Glutamatergic neuron (in vitro differentiated cells): Measurements from ENCODE around the gene RUFY1. TPM values are rescaled to one million over a fixed set of nuclear protein-coding genes. Genes with fewer than 3 reads are reported as not detected.
A peak's percentile ranks its signal among the peaks of the same experiment; 100 is the strongest.

Experiments used
- DNase-seq: peaks from one replicate; pipeline ENCODE4 v3.0.0; 2022
- H3K27ac Mint-ChIP-seq: one replicate; pipeline ENCODE4 v1.8.0; 2020; ENCODE audit warnings: mild to moderate bottlenecking, mixed read lengths, inconsistent platforms; ENCODE audit not compliant: unreplicated experiment
- H3K27me3 Mint-ChIP-seq: one replicate; pipeline ENCODE4 v1.8.0; 2020; ENCODE audit warnings: mild to moderate bottlenecking, moderate library complexity, mixed read lengths, inconsistent platforms; ENCODE audit not compliant: unreplicated experiment
- H3K36me3 Mint-ChIP-seq: one replicate; pipeline ENCODE4 v1.8.0; 2020; ENCODE audit warnings: mild to moderate bottlenecking, mixed read lengths, inconsistent platforms; ENCODE audit not compliant: unreplicated experiment
- H3K4me1 Mint-ChIP-seq: one replicate; pipeline ENCODE4 v1.8.0; 2020; ENCODE audit warnings: mild to moderate bottlenecking, low read depth, mixed read lengths, inconsistent platforms; ENCODE audit not compliant: unreplicated experiment
- H3K4me3 Mint-ChIP-seq: one replicate; pipeline ENCODE4 v1.8.0; 2020; ENCODE audit warnings: mild to moderate bottlenecking, mixed read lengths, inconsistent platforms; ENCODE audit not compliant: unreplicated experiment
- H3K9me3 Mint-ChIP-seq: one replicate; pipeline ENCODE4 v1.8.0; 2020; ENCODE audit warnings: mild to moderate bottlenecking, moderate library complexity, mixed read lengths, inconsistent platforms; ENCODE audit not compliant: unreplicated experiment
- total RNA-seq: library from RNA; stranded (reverse); fragmentation: NEBNext Ultra II Directional; extraction: Animal tissue kit (Norgen Biotek cat#: 25700); gene quantifications from one replicate; pipeline ENCODE4 v1.2.1, GENCODE V29; 2021; ENCODE audit not compliant: unreplicated experiment
- TF ChIP-seq, protein P1 (sequence below): fragments of 200-600 bp; sonication (generic); IDR thresholded peaks from one replicate; pipeline ENCODE4 v1.5.0; 2021; ENCODE audit not compliant: partially characterized antibody, unreplicated experiment

RUFY1 gene
- total RNA-seq, 1 donor from 2014 or later, result 30.4 TPM

DNA sequence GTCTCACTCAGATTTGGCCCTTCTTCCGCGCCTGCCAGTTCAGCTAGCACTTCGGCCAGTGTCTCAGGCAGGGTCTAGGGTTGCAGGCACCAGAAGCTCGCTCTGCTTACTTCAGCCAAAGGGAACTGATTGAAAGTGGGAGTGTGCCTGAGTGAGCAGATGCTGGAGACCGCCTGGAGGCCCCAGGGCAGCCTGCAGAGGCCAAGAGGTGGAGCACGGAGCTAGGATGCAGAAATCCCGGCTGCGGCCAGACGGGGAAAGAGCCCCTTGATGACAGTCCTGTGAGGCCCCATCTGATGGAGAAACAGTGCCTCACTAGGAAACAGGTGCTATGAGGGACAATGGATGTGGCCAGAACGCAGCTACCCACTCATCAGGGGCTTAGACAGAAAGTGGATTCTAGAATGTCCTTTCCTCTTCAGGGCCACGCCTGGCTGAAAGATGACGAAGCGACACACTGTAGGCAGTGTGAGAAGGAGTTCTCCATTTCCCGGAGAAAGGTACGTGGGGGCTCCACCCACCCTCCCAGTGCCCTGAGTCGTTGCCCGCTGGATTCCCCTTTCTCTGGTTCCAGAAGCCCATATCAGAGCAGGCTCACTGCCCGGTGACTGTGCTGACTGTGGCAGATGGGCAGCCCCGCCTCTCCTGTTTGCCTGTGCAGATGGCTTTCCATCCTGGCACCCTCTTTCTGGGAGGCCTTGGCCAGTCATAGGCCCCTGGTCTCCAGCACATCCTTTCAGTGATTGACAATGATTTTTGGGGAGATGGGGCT, 57.0 kb downstream of the RUFY1 start:
- Mint-ChIP-seq H3K27ac (peak overlapping the region; percentile 94), H3K36me3 (peaks cover 5% of the 10 kb centered on the region), H3K27me3 (peaks cover 24% of the 10 kb centered on the region), H3K4me3 (peak overlapping the region; percentile 55), H3K9me3 (peaks cover 39% of the 10 kb centered on the region), H3K4me1 (peaks cover 56% of the 10 kb centered on the region)
- peak; percentile 80 for DNase-seq
- TF ChIP-seq, protein P1, sequence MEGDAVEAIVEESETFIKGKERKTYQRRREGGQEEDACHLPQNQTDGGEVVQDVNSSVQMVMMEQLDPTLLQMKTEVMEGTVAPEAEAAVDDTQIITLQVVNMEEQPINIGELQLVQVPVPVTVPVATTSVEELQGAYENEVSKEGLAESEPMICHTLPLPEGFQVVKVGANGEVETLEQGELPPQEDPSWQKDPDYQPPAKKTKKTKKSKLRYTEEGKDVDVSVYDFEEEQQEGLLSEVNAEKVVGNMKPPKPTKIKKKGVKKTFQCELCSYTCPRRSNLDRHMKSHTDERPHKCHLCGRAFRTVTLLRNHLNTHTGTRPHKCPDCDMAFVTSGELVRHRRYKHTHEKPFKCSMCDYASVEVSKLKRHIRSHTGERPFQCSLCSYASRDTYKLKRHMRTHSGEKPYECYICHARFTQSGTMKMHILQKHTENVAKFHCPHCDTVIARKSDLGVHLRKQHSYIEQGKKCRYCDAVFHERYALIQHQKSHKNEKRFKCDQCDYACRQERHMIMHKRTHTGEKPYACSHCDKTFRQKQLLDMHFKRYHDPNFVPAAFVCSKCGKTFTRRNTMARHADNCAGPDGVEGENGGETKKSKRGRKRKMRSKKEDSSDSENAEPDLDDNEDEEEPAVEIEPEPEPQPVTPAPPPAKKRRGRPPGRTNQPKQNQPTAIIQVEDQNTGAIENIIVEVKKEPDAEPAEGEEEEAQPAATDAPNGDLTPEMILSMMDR, result no peak

DNA sequence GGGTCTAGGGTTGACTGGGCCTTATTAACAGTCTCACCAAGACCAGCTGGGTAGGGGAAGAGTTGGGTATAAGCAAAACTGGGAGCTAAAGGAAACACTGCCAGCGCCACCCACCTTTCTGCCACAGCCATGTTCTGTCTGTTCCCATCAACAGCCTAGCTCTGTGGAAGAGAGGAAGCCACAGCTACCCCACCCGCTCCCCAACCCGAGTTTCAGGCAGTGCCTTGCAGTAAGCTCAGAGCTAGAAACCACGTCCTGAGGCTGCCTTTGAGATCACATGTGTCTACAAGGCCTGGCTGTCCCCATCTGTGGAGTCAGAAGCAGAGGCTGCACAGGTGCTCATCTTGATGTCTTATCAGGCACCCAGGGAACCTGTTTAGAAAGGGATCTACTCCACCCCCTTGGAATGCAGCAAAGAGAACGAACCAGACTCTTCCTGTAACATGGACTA, 57.8 kb downstream of the RUFY1 start:
- Mint-ChIP-seq H3K27ac (peak overlapping the region; percentile 94), H3K9me3 (peaks cover 39% of the 10 kb centered on the region), H3K36me3 (peaks cover 5% of the 10 kb centered on the region), H3K4me3 (peak overlapping the region; percentile 55), H3K27me3 (peaks cover 24% of the 10 kb centered on the region), H3K4me1 (peaks cover 58% of the 10 kb centered on the region)
- TF ChIP-seq, protein P1, result no peak
- DNase-seq, result no peak

DNA sequence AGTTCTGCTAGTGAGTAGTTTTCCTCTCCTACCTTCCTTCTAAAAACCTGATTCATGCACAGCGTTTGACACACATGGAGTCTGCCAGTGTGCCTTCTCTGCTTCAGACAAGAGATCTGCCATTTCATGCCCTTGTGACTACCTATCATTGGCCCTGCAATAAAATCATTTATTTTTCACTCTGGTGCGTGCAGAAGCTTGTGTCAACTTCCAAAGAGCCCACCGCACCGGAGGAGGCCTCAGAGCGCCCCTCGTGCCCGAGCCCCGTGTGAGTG, 59.4 kb downstream of the RUFY1 start:
- Mint-ChIP-seq H3K9me3 (peaks cover 37% of the 10 kb centered on the region), H3K27me3 (peaks cover 29% of the 10 kb centered on the region), H3K36me3 (peaks cover 5% of the 10 kb centered on the region), H3K4me3 (peak overlapping the region; percentile 64), H3K4me1 (peaks cover 62% of the 10 kb centered on the region), H3K27ac (peak overlapping the region; percentile 94)
- TF ChIP-seq, protein P1, result no peak
- DNase-seq, result no peak

DNA sequence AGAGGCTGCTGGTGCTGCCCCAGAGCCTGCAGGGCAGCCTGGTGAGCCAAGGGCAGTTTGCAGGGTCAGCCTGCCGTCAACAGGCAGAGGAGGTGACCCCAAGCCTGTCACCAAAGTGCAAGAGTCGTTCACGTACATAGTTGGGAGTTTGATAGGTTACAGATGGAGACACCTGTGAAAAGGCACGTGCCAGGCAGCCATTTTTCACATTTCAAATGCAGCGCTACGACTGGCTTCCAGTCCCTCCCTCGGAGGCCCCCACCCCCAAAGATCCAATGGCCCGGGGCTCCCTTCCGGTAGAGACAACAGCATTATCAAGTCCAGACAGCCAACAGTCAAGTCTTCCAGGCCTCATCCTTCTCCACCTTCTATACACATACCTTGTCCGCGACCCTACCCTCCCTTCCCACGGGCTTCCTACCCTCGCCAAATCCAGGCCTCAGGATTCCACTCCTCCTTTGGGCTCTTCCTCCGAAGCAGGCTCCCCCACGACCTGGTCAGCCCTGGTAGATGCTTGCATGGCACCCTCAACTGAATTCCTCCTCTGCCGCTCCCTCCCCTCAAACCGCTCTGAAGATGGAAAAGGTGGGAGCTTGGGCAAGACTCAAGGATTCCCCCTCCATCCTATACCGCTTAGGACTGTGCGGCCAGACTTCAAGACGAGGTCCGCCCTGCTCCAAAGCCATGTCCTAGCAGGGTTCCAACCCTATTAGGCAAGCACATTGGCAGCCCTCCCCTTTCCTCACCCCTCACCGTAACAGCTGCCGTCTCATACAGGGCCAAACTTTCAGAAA, 60.0 kb downstream of the RUFY1 start:
- peaks cover 5% of the 10 kb centered on the region for H3K36me3 Mint-ChIP-seq
- DNase-seq, result no peak
- H3K4me3 Mint-ChIP-seq, result peak overlapping the region; percentile 6
- TF ChIP-seq, protein P1, result no peak
- peaks cover 36% of the 10 kb centered on the region for H3K9me3 Mint-ChIP-seq
- peak overlapping the region; percentile 94 for H3K27ac Mint-ChIP-seq
- H3K27me3 Mint-ChIP-seq, result peaks cover 28% of the 10 kb centered on the region
- H3K4me1 Mint-ChIP-seq, result peaks cover 60% of the 10 kb centered on the region

DNA sequence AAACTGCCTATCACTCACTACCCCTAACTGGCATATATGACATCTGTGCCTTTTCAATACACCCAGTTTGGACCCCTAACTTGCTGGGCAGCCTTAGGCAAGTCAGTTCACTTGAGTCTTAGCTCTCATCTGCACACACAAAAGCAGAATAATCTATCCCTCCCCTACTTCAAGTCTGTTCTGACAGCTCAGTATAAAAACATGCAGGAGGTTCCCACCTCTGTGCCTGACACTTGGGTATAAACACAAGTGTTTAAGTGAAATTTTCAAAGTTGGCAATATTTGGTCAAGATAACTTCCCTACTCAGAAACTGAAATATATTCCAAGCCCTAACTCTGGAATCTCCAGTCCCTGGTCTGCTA, 60.5 kb downstream of the RUFY1 start:
- H3K4me1 Mint-ChIP-seq, result peaks cover 58% of the 10 kb centered on the region

More for the DNA sequence above, 60.5 kb downstream of the RUFY1 start:
- TF ChIP-seq, protein P1, result no peak
- Mint-ChIP-seq H3K4me3 (no peak overlapping the region), H3K9me3 (peaks cover 30% of the 10 kb centered on the region), H3K27ac (peak overlapping the region; percentile 41), H3K27me3 (peaks cover 23% of the 10 kb centered on the region), H3K36me3 (peaks cover 5% of the 10 kb centered on the region)
- no peak for DNase-seq
